SU-DHL-6 (cell line): ENCODE data around the gene CTDSPL.

Source experiments
- H2AFZ ChIP-seq: fragments of 200-600 bp; sonication (generic); 2 replicates; pipeline ENCODE4 v1.6.1; 2014; ENCODE audit warnings: low read depth, mild to moderate bottlenecking, moderate library complexity, mixed read lengths, antibody characterized with exemption, low read length; ENCODE audit not compliant: severe bottlenecking
- H3F3A ChIP-seq: fragments of 200-600 bp; shearing (Covaris generic); 2 replicates; pipeline ENCODE4 v1.6.0; 2016; ENCODE audit warnings: antibody characterized with exemption, mild to moderate bottlenecking; ENCODE audit not compliant: insufficient read depth
- H3K27ac ChIP-seq: fragments of 200-600 bp; sonication (generic); 2 replicates; pipeline ENCODE4 v1.5.1; 2016; ENCODE audit warnings: low read depth, mild to moderate bottlenecking, low read length, moderate library complexity, mixed read lengths
- H3K27me3 ChIP-seq: fragments of 200-600 bp; sonication (generic), shearing (Covaris generic); 2 replicates; pipeline ENCODE4 v1.6.0; 2014; ENCODE audit warnings: mild to moderate bottlenecking, low read length
- H3K36me3 ChIP-seq: fragments of 200-600 bp; sonication (generic); 2 replicates; pipeline ENCODE4 v1.6.1; 2014; ENCODE audit warnings: mild to moderate bottlenecking, low read length, mixed read lengths
- H3K4me2 ChIP-seq: fragments of 300-600, 200-600 bp; shearing (Covaris generic), sonication (generic); 2 replicates; pipeline ENCODE4 v1.6.0; 2014; ENCODE audit warnings: low read length, low read depth, mild to moderate bottlenecking; ENCODE audit not compliant: poor library complexity, severe bottlenecking
- H3K4me3 ChIP-seq: fragments of 200-600 bp; sonication (generic); 2 replicates; pipeline ENCODE4 v1.5.1; 2014; ENCODE audit warnings: antibody characterized with exemption, low read length, mild to moderate bottlenecking, mixed read lengths; ENCODE audit not compliant: insufficient read depth, poor library complexity, severe bottlenecking
- H3K79me2 ChIP-seq: fragments of 200-600 bp; sonication (generic); 2 replicates; pipeline ENCODE4 v1.6.1; 2014; ENCODE audit warnings: mild to moderate bottlenecking, low read length, moderate library complexity; ENCODE audit not compliant: insufficient read depth
- H3K9ac ChIP-seq: fragments of 200-600 bp; sonication (generic); 2 replicates; pipeline ENCODE4 v1.7.0; 2014; ENCODE audit warnings: mild to moderate bottlenecking, low read length
- H3K9me2 ChIP-seq: fragments of 200-600 bp; sonication (generic); replicated peaks from 2 replicates; pipeline ENCODE4 v1.6.1; 2014; ENCODE audit warnings: low read length; ENCODE audit not compliant: insufficient read depth
- H3K9me3 ChIP-seq: fragments of 200-600 bp; sonication (generic); 2 replicates; pipeline ENCODE4 v1.6.1; 2014; ENCODE audit warnings: low read length, mixed read lengths; ENCODE audit not compliant: insufficient read depth
- H4K20me1 ChIP-seq: fragments of 200-600 bp; sonication (generic); 2 replicates; pipeline ENCODE4 v1.6.1; 2014; ENCODE audit warnings: low read depth, mild to moderate bottlenecking, antibody characterized with exemption, low read length, moderate library complexity, mixed read lengths
- EZH2phosphoT487 ChIP-seq: fragments of 200-600 bp; sonication (generic), shearing (Covaris generic); conservative IDR thresholded peaks from 2 replicates; pipeline ENCODE4 v1.6.1; 2018; ENCODE audit warnings: mild to moderate bottlenecking, antibody characterized with exemption, low read length, moderate library complexity, mixed read lengths
- TF ChIP-seq, protein P1 (sequence below): fragments of 200-600 bp; sonication (generic); IDR thresholded peaks from one replicate; pipeline ENCODE4 v1.5.1; 2017; ENCODE audit warnings: antibody characterized with exemption, mild to moderate bottlenecking, low read length, moderate library complexity; ENCODE audit not compliant: insufficient read depth, poor library complexity, severe bottlenecking

CTDSPL gene

DNA sequence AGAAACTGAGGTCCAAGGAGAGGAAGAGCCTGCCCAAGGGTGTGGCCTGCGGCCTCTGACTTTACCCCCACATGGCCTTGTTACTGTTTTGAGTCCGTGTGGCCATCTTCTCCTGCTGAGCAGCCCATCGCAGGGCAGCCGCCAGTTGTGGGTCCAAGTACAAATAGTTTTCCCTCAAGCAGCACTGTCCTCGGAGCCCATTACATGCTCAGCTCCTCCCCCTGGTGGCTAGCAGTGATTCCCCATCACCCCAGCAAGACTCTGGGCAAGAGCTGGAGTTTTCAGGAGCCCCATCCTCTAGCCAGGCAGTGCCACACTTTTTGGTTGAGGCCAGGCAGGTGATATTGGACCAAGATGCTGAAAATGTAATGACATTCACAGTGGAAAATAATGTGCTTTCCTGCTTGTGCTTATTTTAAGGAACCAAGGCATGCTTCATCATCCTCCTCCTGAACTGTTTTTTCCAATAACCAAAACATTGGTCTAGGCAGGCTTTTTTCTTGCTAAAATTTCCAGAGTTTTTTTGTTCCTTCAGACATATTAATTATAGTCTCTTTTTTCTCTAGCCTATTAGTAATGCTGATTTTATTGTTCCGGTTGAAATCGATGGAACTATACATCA, 105.7 kb downstream of the CTDSPL start:
- Histone ChIP-seq H2AFZ (no peak overlapping the region), H3K4me2 (no peak overlapping the region), H3K36me3 (no peaks in the 10 kb centered on the region), H3F3A (no peaks in the 10 kb centered on the region), H3K79me2 (no peaks in the 10 kb centered on the region), H3K27me3 (no peaks in the 10 kb centered on the region), H3K27ac (no peak overlapping the region), H3K9me2 (no peaks in the 10 kb centered on the region), H3K9ac (no peak overlapping the region), H3K9me3 (no peaks in the 10 kb centered on the region), H3K4me3 (no peak overlapping the region), H4K20me1 (no peaks in the 10 kb centered on the region)
- TF ChIP-seq, protein P1, sequence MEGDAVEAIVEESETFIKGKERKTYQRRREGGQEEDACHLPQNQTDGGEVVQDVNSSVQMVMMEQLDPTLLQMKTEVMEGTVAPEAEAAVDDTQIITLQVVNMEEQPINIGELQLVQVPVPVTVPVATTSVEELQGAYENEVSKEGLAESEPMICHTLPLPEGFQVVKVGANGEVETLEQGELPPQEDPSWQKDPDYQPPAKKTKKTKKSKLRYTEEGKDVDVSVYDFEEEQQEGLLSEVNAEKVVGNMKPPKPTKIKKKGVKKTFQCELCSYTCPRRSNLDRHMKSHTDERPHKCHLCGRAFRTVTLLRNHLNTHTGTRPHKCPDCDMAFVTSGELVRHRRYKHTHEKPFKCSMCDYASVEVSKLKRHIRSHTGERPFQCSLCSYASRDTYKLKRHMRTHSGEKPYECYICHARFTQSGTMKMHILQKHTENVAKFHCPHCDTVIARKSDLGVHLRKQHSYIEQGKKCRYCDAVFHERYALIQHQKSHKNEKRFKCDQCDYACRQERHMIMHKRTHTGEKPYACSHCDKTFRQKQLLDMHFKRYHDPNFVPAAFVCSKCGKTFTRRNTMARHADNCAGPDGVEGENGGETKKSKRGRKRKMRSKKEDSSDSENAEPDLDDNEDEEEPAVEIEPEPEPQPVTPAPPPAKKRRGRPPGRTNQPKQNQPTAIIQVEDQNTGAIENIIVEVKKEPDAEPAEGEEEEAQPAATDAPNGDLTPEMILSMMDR = peak; percentile 45
- no peak for TF ChIP-seq EZH2phosphoT487

DNA sequence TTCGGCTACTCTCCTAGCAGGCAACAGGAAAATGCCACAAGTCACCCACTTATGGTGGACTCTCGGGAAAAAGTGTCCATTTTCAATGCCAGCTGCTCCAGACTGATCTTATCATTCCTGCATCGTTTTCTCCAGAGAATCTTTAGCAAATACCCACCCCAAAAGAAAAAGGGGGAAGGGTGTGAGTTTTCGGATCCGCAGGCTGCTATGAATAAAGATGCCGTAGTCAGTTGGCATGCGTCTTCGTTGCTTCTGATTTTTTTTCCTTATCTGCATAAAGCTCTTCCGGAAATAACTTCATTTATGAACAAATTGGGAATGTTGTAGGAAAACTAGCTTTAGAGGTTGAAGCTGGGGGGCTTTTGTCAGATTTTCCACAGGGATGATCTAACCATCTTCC, 106.5 kb downstream of the CTDSPL start:
- no peaks in the 10 kb centered on the region for H3K36me3 ChIP-seq

DNA sequence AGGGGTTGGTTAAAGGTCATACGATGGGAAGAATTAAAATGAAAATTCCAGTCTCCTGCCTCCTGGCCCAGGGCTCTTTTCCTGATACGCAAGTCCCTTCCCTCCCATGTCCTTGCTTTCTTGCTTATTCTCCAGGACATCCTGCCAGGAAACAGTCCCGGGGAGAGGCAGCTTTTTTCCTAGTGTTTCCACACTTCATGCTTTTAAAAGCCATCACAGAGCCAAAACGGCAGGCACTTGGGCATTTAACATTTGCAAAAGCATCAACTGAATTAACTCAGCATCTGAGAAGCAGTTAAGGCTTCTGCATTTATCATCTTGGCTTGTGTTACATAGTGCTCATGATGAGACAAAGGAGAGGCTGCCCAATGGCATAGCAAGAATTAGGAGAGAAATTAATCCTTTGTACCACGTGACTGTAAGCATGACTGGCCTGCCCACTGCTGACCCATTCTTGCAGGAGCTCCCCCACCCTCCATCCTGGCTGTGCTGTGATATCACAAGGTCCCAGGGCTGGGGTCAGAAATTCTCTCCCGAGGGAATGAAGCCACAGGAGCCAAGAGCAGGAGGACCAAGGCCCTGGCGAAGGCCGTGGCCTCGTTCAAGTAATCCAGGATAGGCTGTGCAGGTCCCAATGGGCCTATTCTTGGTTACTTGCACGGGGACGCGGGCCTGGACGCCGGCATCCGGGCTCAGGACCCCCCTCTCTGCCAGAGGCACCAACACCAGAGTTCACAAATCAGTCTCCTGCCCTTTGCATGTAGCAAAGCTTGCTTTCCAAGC, 107.3 kb downstream of the CTDSPL start:
- Histone ChIP-seq H3F3A (no peaks in the 10 kb centered on the region), H3K27me3 (no peaks in the 10 kb centered on the region), H3K36me3 (no peaks in the 10 kb centered on the region), H3K9me3 (no peaks in the 10 kb centered on the region), H2AFZ (no peak overlapping the region), H3K27ac (no peak overlapping the region), H3K9me2 (no peaks in the 10 kb centered on the region), H3K79me2 (no peaks in the 10 kb centered on the region), H3K4me2 (no peak overlapping the region), H3K9ac (no peak overlapping the region), H3K4me3 (no peak overlapping the region), H4K20me1 (no peaks in the 10 kb centered on the region)
- no peak for TF ChIP-seq EZH2phosphoT487
- TF ChIP-seq, protein P1 = no peak

More for the DNA sequence above, 106.5 kb downstream of the CTDSPL start:
- H3K9me2 ChIP-seq = no peaks in the 10 kb centered on the region
- H3F3A ChIP-seq = no peaks in the 10 kb centered on the region
- no peak overlapping the region for H2AFZ ChIP-seq
- no peak overlapping the region for H3K4me3 ChIP-seq
- no peak overlapping the region for H3K9ac ChIP-seq
- no peak for TF ChIP-seq EZH2phosphoT487
- TF ChIP-seq, protein P1 = no peak
- H3K27ac ChIP-seq = no peak overlapping the region
- H3K27me3 ChIP-seq = no peaks in the 10 kb centered on the region
- H3K4me2 ChIP-seq = no peak overlapping the region
- H4K20me1 ChIP-seq = no peaks in the 10 kb centered on the region
- H3K9me3 ChIP-seq = no peaks in the 10 kb centered on the region
- no peaks in the 10 kb centered on the region for H3K79me2 ChIP-seq
